IPS-11a (cell line): ENCODE measurements around the gene ANXA6.

Experiments
- H3K4me3 ChIP-seq: one replicate; pipeline ENCODE4 v1.5.1; 2013; ENCODE audit warnings: low read depth, low read length, control low read depth

Gene ANXA6

GRCh38 chr5:151068433-151069197, 89.0 kb downstream of the ANXA6 start:
- no peak overlapping the region for H3K4me3 ChIP-seq

- H3K4me3 ChIP-seq, result no peak overlapping the region
Measured at GRCh38 chr5:151067632-151068432, 89.7 kb downstream of the ANXA6 start.

- H3K4me3 ChIP-seq, result no peak overlapping the region
Measured at GRCh38 chr5:151066920-151067319, 90.7 kb downstream of the ANXA6 start.

GRCh38 chr5:151065609-151066008, 92.0 kb downstream of the ANXA6 start:
- H3K4me3 ChIP-seq, result no peak overlapping the region

- no peak overlapping the region for H3K4me3 ChIP-seq
Measured at GRCh38 chr5:151064916-151065499, 92.6 kb downstream of the ANXA6 start.

GRCh38 chr5:151063142-151063989, 94.2 kb downstream of the ANXA6 start:
- H3K4me3 ChIP-seq, result no peak overlapping the region

- H3K4me3 ChIP-seq, result no peak overlapping the region
Measured at GRCh38 chr5:151062405-151063141, 95.0 kb downstream of the ANXA6 start.

- H3K4me3 ChIP-seq, result no peak overlapping the region
Measured at GRCh38 chr5:151060742-151061141, 96.8 kb downstream of the ANXA6 start.

GRCh38 chr5:151058891-151059489, 98.6 kb downstream of the ANXA6 start:
- no peak overlapping the region for H3K4me3 ChIP-seq

- no peak overlapping the region for H3K4me3 ChIP-seq
Measured at GRCh38 chr5:151058301-151058700, 99.3 kb downstream of the ANXA6 start.

GRCh38 chr5:151056379-151057325, 100.9 kb downstream of the ANXA6 start:
- H3K4me3 ChIP-seq, result no peak overlapping the region

GRCh38 chr5:151055336-151055735, 102.2 kb downstream of the ANXA6 start:
- H3K4me3 ChIP-seq, result no peak overlapping the region

GRCh38 chr5:151054709-151055108, 102.9 kb downstream of the ANXA6 start:
- no peak overlapping the region for H3K4me3 ChIP-seq

- no peak overlapping the region for H3K4me3 ChIP-seq
Measured at GRCh38 chr5:151053796-151054462, 103.7 kb downstream of the ANXA6 start.

- no peak overlapping the region for H3K4me3 ChIP-seq
Measured at GRCh38 chr5:151052836-151053235, 104.7 kb downstream of the ANXA6 start.

GRCh38 chr5:151051931-151052608, 105.5 kb downstream of the ANXA6 start:
- H3K4me3 ChIP-seq, result no peak overlapping the region

GRCh38 chr5:151051066-151051930, 106.3 kb downstream of the ANXA6 start:
- no peak overlapping the region for H3K4me3 ChIP-seq
